HCT116 (cell line): ENCODE data around the gene TMEM232. TPM values are rescaled to one million over a fixed set of nuclear protein-coding genes. Genes with fewer than 3 reads are reported as not detected.

Source experiments
- ATAC-seq: fragments of 200-7000 bp; cut with Tn5 transposase; 2 replicates; pipeline ENCODE4 v1.9.1; 2020; ENCODE audit warnings: mild to moderate bottlenecking, moderate library complexity
- BruUV-seq: library from RNA; stranded (reverse); fragments of 400-500 nt; replicated peaks from 2 replicates; lab custom pipeline; 2021; lab: Mats Ljungman, UMichigan
- CTCF ChIA-PET: fragments of 300-600 bp; sonication (Branson Sonifier 250); formaldehyde crosslinking; loops from one replicate; lab custom pipeline; 2021; ENCODE audit warnings: antibody characterized with exemption; lab: Charles Lee
- POLR2A ChIA-PET: fragments of 300-600, 350-600 bp; sonication (Branson Sonifier 250); formaldehyde crosslinking; loops from one replicate; lab custom pipeline; 2021; ENCODE audit warnings: antibody characterized with exemption; lab: Charles Lee
- RAD21 ChIA-PET, 2 experiments: fragments of 300-600 bp; sonication (Branson Sonifier 250); formaldehyde crosslinking; loops; one replicate each; lab custom pipeline; 2023; ENCODE audit warnings: low total read pairs in 2 of 2; ENCODE audit not compliant: uncharacterized antibody in 2 of 2, unreplicated experiment in 2 of 2, low non-redundant PET in 1 of 2; lab: Charles Lee
- DNase-seq: peaks from one replicate; pipeline ENCODE4 v3.0.0-alpha.2; 2010; ENCODE audit warnings: low read depth, low spot score
- H2AFZ ChIP-seq: fragments of 200-600 bp; shearing (Covaris generic), sonication (generic); 2 replicates; pipeline ENCODE4 v1.6.1; 2017; ENCODE audit warnings: low read depth, mixed run types, mixed read lengths, antibody characterized with exemption, low read length; ENCODE audit not compliant: poor library complexity, severe bottlenecking
- H3K27ac ChIP-seq: 2 replicates; pipeline ENCODE4 v1.5.1; 2012; ENCODE audit warnings: low read depth, low read length
- H3K27me3 ChIP-seq: fragments of 200-600 bp; sonication (generic); 2 replicates; pipeline ENCODE4 v1.6.1; 2016; ENCODE audit warnings: mixed run types, low read length, mixed read lengths; ENCODE audit not compliant: insufficient read depth
- H3K36me3 ChIP-seq, 2 experiments: fragments of 200-500 bp in 1 of 2; fragments of 200-600 bp in 1 of 2; sonication (Bioruptor generic) in 1 of 2; sonication (generic) in 1 of 2; 2 replicates each; pipeline versions ENCODE4 v1.5.1 to v1.6.1; 2014 to 2016; ENCODE audit warnings: low read length in 2 of 2, inconsistent platforms in 1 of 2, mixed read lengths in 1 of 2, mixed run types in 1 of 2; ENCODE audit not compliant: insufficient read depth in 2 of 2, control insufficient read depth in 1 of 2
- H3K4me1 ChIP-seq, 2 experiments: fragments of 200-600 bp in 1 of 2; sonication (generic) in 1 of 2; 2 replicates each; pipeline versions ENCODE4 v1.5.1 to v1.6.1; 2012 to 2017; ENCODE audit warnings: low read length in 2 of 2, inconsistent platforms in 1 of 2, mild to moderate bottlenecking in 1 of 2, mixed read lengths in 1 of 2, mixed run types in 1 of 2, moderate library complexity in 1 of 2; ENCODE audit not compliant: insufficient read depth in 2 of 2, control insufficient read depth in 1 of 2
- H3K4me2 ChIP-seq: fragments of 200-600 bp; sonication (generic); 2 replicates; pipeline ENCODE4 v1.6.1; 2017; ENCODE audit warnings: mixed run types, low read length, mixed read lengths
- H3K4me3 ChIP-seq, 2 experiments: fragments of 200-600 bp in 1 of 2; sonication (generic) in 1 of 2; replicated peaks in 1 of 2; 2 replicates each; pipeline ENCODE4 v1.5.1; 2011 to 2016; ENCODE audit warnings: low read length in 2 of 2, control low read depth in 1 of 2, low read depth in 1 of 2, mild to moderate bottlenecking in 1 of 2, mixed read lengths in 1 of 2, mixed run types in 1 of 2
- H3K79me2 ChIP-seq: fragments of 200-600 bp; sonication (generic); 2 replicates; pipeline ENCODE4 v1.6.1; 2017; ENCODE audit warnings: mild to moderate bottlenecking, mixed run types, low read length, moderate library complexity, mixed read lengths; ENCODE audit not compliant: insufficient read depth
- H3K9ac ChIP-seq: fragments of 200-600 bp; sonication (generic); 2 replicates; pipeline ENCODE4 v1.6.1; 2016; ENCODE audit warnings: low read length, mixed read lengths
- H3K9me2 ChIP-seq: fragments of 200-600 bp; sonication (generic), shearing (Covaris generic); 2 replicates; pipeline ENCODE4 v1.6.1; 2017; ENCODE audit warnings: mixed run types, mild to moderate bottlenecking, moderate library complexity; ENCODE audit not compliant: insufficient read depth
- H3K9me3 ChIP-seq, 2 experiments: fragments of 200-500 bp in 1 of 2; fragments of 200-600 bp in 1 of 2; sonication (Bioruptor generic) in 1 of 2; sonication (generic) in 1 of 2; 2 replicates each; pipeline ENCODE4 v1.6.1; 2014 to 2017; ENCODE audit warnings: low read length in 2 of 2, mixed read lengths in 2 of 2, inconsistent platforms in 1 of 2, low read depth in 1 of 2, mild to moderate bottlenecking in 1 of 2, mixed run types in 1 of 2, moderate library complexity in 1 of 2; ENCODE audit not compliant: control insufficient read depth in 1 of 2, insufficient read depth in 1 of 2
- H4K20me1 ChIP-seq: fragments of 200-600 bp; sonication (generic), shearing (Covaris generic); 2 replicates; pipeline ENCODE4 v1.6.1; 2017; ENCODE audit warnings: mixed run types, mild to moderate bottlenecking, moderate library complexity; ENCODE audit not compliant: insufficient read depth
- EGR1 ChIP-seq: IDR thresholded peaks from 2 replicates; pipeline ENCODE4 v1.6.1; 2012; ENCODE audit warnings: low read depth
- ELF1 ChIP-seq: IDR thresholded peaks from 2 replicates; pipeline ENCODE4 v1.6.1; 2012; ENCODE audit warnings: low read depth, borderline replicate concordance
- EZH2phosphoT487 ChIP-seq: fragments of 200-600 bp; IDR thresholded peaks from 2 replicates; pipeline ENCODE4 v1.6.1; 2018; ENCODE audit warnings: antibody characterized with exemption, borderline replicate concordance
- FOSL1 ChIP-seq: IDR thresholded peaks from 2 replicates; pipeline ENCODE4 v1.6.1; 2012; ENCODE audit warnings: low read depth
- JUND ChIP-seq: IDR thresholded peaks from 2 replicates; pipeline ENCODE4 v1.6.1; 2012
- POLR2A ChIP-seq: IDR thresholded peaks from 2 replicates; pipeline ENCODE4 v1.7.0; 2011; ENCODE audit warnings: borderline replicate concordance; ENCODE audit not compliant: insufficient read depth, insufficient read length; ENCODE audit errors: extremely low read depth
- POLR2AphosphoS5 ChIP-seq: IDR thresholded peaks from 2 replicates; pipeline ENCODE4 v1.6.1; 2011; ENCODE audit warnings: mild to moderate bottlenecking, low read depth, low read length, moderate library complexity
- SIN3A ChIP-seq: IDR thresholded peaks from 2 replicates; pipeline ENCODE4 v1.6.1; 2012; ENCODE audit warnings: low read depth
- ZFX ChIP-seq: fragments of 450-650 bp; IDR thresholded peaks from 2 replicates; pipeline ENCODE4 v1.6.1; 2017
- ZNF274 ChIP-seq: fragments of 200-500 bp; sonication (Bioruptor generic); IDR thresholded peaks from 2 replicates; pipeline ENCODE4 v1.6.1; 2014; ENCODE audit warnings: mild to moderate bottlenecking, low read depth, low read length, inconsistent platforms
- intact Hi-C: fragments of 100-400 bp; cut with micrococcal nuclease; formaldehyde crosslinking; loops from 2 replicates; pipeline ENCODE4 v1.10.0; 2022
- total RNA-seq: library from RNA; stranded (reverse); gene quantifications from one replicate; pipeline ENCODE4 v1.2.1, GENCODE V29; 2021; ENCODE audit not compliant: unreplicated experiment
- TF ChIP-seq, protein P1 (sequence below): IDR thresholded peaks from 2 replicates; pipeline ENCODE4 v1.6.1; 2011; ENCODE audit warnings: mild to moderate bottlenecking, low read length, moderate library complexity; ENCODE audit not compliant: insufficient replicate concordance; ENCODE audit errors: extremely low read depth

The TMEM232 gene
- total RNA-seq, 1 experiment from 2014 or later, result 1.2 TPM

DNA sequence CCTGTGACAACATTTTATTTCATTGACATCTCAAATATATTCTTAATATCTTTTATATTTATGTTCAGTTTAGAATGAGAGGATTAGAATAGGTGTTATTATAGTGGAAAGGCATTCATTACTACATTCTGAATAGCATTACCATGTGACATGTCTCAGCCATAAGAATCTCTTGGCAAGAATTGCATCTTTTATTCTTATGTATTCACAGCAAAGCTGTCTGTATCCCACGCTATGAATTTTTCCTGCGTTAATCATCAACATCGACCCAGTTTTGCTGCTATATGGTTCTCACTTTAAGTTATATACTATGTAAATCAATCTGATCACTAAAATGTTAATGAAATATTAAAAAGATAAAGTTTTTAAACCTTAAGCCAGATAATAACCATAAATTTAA is 248.6 kb downstream of the TMEM232 start:
- Histone ChIP-seq H3K9me3 (no peaks in the 10 kb centered on the region), H3K36me3 (no peaks in the 10 kb centered on the region), H3K79me2 (no peaks in the 10 kb centered on the region), H3K9ac (no peak overlapping the region), H3K4me3 (no peak overlapping the region), H3K9me2 (no peaks in the 10 kb centered on the region), H2AFZ (no peak overlapping the region), H3K27ac (no peak overlapping the region), H3K4me1 (no peaks in the 10 kb centered on the region), H3K27me3 (no peaks in the 10 kb centered on the region), H4K20me1 (no peaks in the 10 kb centered on the region), H3K4me2 (no peak overlapping the region)
- intact Hi-C loops, result no loop called here
- TF ChIP-seq EGR1 (no peak), POLR2AphosphoS5 (no peak), JUND (no peak), FOSL1 (no peak), ELF1 (no peak), POLR2A (no peak)
- no TSS peak for BruUV-seq
- DNase-seq (no peak), ATAC-seq (no peak)
- ChIA-PET RAD21 (no interaction called here), POLR2A (no interaction called here), CTCF (no interaction called here)

DNA sequence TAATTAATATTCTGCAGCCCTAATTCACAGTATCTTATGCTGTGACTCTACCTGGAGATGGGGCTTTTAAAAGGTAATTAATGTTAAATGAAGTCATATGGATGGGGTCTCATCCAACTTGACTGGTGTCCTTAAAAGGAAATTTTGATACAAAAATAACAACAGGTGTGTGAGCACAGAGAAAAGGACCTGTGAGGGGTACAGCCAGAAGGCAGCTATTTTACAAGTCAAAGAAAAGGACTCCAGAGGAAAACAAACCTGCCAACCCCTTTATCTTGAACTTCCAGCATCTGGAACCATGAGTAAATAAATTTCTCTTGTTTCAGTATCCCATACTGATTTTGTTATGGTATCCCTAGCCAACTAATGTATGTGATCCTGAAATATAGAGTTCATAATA is 250.3 kb downstream of the TMEM232 start:
- no peaks in the 10 kb centered on the region for H4K20me1 ChIP-seq
- no peak overlapping the region for H3K4me3 ChIP-seq
- TF ChIP-seq SIN3A (no peak), EZH2phosphoT487 (no peak), ZFX (no peak), JUND (no peak), EGR1 (no peak), ZNF274 (no peak)
- TF ChIP-seq, protein P1, sequence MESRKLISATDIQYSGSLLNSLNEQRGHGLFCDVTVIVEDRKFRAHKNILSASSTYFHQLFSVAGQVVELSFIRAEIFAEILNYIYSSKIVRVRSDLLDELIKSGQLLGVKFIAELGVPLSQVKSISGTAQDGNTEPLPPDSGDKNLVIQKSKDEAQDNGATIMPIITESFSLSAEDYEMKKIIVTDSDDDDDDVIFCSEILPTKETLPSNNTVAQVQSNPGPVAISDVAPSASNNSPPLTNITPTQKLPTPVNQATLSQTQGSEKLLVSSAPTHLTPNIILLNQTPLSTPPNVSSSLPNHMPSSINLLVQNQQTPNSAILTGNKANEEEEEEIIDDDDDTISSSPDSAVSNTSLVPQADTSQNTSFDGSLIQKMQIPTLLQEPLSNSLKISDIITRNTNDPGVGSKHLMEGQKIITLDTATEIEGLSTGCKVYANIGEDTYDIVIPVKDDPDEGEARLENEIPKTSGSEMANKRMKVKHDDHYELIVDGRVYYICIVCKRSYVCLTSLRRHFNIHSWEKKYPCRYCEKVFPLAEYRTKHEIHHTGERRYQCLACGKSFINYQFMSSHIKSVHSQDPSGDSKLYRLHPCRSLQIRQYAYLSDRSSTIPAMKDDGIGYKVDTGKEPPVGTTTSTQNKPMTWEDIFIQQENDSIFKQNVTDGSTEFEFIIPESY, result no peak
- TF ChIP-seq, all 23 proteins: peak for 0
- intact Hi-C loops, result no loop called here
- H3K9ac ChIP-seq, result no peak overlapping the region
- H3K4me2 ChIP-seq, result no peak overlapping the region
- no peaks in the 10 kb centered on the region for H3K36me3 ChIP-seq
- CTCF ChIA-PET, result no interaction called here
- H3K27me3 ChIP-seq, result no peaks in the 10 kb centered on the region
- DNase-seq (no peak), ATAC-seq (no peak)
- H2AFZ ChIP-seq, result no peak overlapping the region
- no TSS peak for BruUV-seq
- no peak overlapping the region for H3K27ac ChIP-seq
- H3K79me2 ChIP-seq, result no peaks in the 10 kb centered on the region
- H3K9me3 ChIP-seq, result no peaks in the 10 kb centered on the region
- RAD21 ChIA-PET, result no interaction called here
- POLR2A ChIA-PET, result no interaction called here
- H3K4me1 ChIP-seq, result no peaks in the 10 kb centered on the region
- H3K9me2 ChIP-seq, result no peaks in the 10 kb centered on the region
